Epithelial cell of prostate (primary cell): ENCODE data around the gene YAF2.

ENCODE experiments used
- DNase-seq: peaks from one replicate; pipeline ENCODE4 v3.0.0-alpha.2; 2011; ENCODE audit warnings: low read depth, low spot score
- H3K27ac ChIP-seq: fragments of 450-650 bp; 2 replicates; pipeline ENCODE4 v1.5.1; 2017; ENCODE audit warnings: mild to moderate bottlenecking

Gene YAF2

DNA sequence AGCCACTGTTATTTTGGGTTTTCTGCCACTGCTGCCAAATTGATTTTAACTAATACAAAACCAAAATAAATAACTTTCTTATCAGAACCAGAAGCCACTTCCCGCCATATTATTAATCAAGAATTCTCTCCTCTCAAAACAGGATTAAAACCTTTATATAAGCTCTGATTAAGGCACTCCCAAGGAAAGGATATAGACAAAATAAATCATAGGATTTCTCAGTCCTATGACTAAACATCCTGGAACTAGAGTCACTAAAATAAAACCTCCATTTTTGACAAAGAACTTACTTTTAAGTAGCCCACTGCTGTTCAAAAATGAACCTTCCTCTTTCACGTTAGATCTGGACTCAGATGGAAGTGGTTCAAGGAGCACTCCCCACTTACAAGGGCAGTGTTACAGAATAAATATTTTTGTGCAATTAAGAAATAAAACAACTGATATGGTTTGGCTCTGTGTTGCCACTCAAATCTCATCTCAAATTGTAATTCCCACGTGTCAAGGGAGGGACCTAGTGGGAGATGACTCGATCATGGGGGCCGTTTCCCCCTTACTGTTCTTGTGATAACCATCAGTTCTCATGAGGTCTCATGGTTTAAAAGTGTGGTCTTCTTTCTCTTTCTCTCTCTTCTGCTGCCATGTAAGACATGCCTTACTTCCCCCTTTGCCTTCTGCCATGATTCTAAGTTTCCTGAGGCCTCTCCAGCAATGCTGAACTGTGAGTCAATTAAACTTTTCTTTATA lies 119.7 kb downstream of the YAF2 start:
- H3K27ac ChIP-seq, result no peak overlapping the region
- no peak for DNase-seq

- H3K27ac ChIP-seq, result no peak overlapping the region
- no peak for DNase-seq
Observed at GRCh38 chr12:42109031-42109430, 129.0 kb downstream of the YAF2 start.
